Nephron progenitor cell (in vitro differentiated cells): ENCODE data around the gene ADRB2.

Source experiments
- DNase-seq: peaks from one replicate; pipeline ENCODE4 v3.0.0; 2021
- H3K27ac Mint-ChIP-seq: 2 replicates; pipeline ENCODE4 v1.8.0; 2021; ENCODE audit warnings: mild to moderate bottlenecking, moderate library complexity, mixed read lengths
- H3K27me3 Mint-ChIP-seq: 2 replicates; pipeline ENCODE4 v1.8.0; 2021; ENCODE audit warnings: mild to moderate bottlenecking, low read depth, mixed read lengths; ENCODE audit not compliant: poor library complexity
- H3K36me3 Mint-ChIP-seq: 2 replicates; pipeline ENCODE4 v1.8.0; 2021; ENCODE audit warnings: low read depth, mixed read lengths
- H3K4me1 Mint-ChIP-seq: 2 replicates; pipeline ENCODE4 v1.8.0; 2021; ENCODE audit warnings: mixed read lengths
- H3K4me3 Mint-ChIP-seq: 2 replicates; pipeline ENCODE4 v1.8.0; 2021; ENCODE audit warnings: mild to moderate bottlenecking, moderate library complexity, mixed read lengths
- H3K9me3 Mint-ChIP-seq: 2 replicates; pipeline ENCODE4 v1.8.0; 2021; ENCODE audit warnings: mild to moderate bottlenecking, moderate library complexity, mixed read lengths
- TF ChIP-seq, protein P1 (sequence below): fragments of 200-600 bp; sonication (generic); IDR thresholded peaks from 2 replicates; pipeline ENCODE4 v1.5.0; 2021; ENCODE audit warnings: antibody characterized with exemption

The ADRB2 gene

DNA sequence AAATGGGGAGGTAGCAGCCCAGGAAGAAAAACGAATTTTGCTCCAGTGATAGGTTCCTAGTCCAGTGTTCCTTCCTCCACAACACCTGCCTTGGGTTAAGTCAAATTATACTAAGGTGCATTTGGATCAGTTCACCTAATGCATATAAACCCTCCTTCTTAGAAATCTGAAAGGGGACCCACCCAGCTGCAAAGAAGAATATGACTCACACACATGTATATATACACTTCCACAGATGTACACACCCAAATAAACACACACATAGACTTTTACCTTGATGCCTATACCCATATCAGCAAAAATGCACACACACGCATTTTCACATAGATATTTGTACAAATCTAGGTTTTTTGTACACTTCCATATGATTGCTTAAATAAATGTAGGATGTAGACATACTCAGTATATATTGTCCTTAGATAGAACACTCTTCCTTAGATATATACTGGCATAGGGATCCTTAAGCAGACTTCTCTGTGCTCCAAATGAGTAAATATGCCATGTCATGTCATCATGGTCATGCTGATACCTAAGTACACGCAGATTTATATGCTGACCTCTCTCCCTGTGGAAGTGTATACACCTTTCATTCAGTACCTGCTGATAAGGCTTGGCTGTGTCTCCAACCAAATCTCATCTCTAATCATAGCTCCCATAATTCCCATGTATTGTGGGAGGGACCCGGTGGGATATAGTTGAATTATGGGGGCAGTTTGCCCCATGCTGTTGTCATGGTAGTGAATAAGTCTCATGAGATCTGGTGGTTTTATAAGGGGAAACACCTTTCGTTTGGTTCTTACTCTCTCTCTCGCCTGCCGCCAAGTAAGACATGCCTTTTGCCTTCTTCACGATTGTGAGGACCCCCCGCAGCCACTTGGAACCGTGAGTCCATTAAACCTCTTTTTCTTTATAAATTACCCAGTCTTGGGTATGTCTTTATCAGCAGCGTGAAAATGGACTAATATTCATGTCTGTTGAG is 10.2 kb downstream of the ADRB2 start:
- TF ChIP-seq, protein P1, sequence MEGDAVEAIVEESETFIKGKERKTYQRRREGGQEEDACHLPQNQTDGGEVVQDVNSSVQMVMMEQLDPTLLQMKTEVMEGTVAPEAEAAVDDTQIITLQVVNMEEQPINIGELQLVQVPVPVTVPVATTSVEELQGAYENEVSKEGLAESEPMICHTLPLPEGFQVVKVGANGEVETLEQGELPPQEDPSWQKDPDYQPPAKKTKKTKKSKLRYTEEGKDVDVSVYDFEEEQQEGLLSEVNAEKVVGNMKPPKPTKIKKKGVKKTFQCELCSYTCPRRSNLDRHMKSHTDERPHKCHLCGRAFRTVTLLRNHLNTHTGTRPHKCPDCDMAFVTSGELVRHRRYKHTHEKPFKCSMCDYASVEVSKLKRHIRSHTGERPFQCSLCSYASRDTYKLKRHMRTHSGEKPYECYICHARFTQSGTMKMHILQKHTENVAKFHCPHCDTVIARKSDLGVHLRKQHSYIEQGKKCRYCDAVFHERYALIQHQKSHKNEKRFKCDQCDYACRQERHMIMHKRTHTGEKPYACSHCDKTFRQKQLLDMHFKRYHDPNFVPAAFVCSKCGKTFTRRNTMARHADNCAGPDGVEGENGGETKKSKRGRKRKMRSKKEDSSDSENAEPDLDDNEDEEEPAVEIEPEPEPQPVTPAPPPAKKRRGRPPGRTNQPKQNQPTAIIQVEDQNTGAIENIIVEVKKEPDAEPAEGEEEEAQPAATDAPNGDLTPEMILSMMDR, result no peak
- Mint-ChIP-seq H3K27me3 (peaks cover 26% of the 10 kb centered on the region), H3K27ac (no peak overlapping the region), H3K9me3 (no peaks in the 10 kb centered on the region), H3K4me1 (no peaks in the 10 kb centered on the region), H3K4me3 (no peak overlapping the region), H3K36me3 (no peaks in the 10 kb centered on the region)
- no peak for DNase-seq

DNA sequence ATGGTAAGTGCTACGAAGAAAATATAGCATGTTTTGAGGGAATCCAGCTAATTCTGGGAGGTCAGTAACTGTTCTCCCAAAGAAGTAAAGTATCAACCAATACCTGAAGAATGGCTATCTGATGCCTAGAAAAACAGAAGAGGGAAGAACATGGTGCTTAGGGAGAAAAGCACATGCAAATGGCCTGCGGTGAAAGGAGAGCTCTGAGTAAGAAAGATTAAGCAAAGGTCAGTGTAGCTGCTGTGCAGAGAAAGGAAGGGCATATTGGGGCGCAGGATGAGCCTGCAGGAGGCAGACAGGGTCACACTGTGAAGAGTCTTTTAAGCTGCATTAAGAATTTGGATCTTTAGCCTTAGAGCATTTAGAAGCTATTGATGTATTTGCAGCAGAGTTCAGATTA is 11.0 kb downstream of the ADRB2 start:
- peaks cover 25% of the 10 kb centered on the region for H3K27me3 Mint-ChIP-seq
- H3K27ac Mint-ChIP-seq, result no peak overlapping the region
- no peaks in the 10 kb centered on the region for H3K36me3 Mint-ChIP-seq
- H3K4me3 Mint-ChIP-seq, result no peak overlapping the region
- DNase-seq, result no peak
- TF ChIP-seq, protein P1, result no peak
- no peaks in the 10 kb centered on the region for H3K9me3 Mint-ChIP-seq
- H3K4me1 Mint-ChIP-seq, result no peaks in the 10 kb centered on the region

DNA sequence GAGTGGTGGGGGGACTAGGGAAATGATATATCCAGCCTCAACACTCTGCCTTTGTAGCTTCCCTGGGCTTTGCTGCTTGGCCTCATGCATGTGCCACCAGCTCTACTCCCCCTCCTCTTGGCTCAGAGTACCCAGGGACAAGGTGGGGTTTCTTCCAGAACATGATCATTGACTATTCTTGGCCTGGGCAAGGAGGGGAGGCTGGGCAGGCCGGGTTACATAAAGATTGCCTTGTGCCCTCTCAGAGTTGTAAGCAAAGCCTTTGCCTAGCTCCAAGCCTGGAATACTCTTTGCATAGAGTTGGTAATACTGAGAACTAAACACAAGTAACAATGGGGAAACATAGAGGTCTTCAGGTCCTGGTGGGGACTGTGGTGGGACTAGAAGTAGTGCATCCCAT is 11.9 kb downstream of the ADRB2 start:
- H3K36me3 Mint-ChIP-seq, result no peaks in the 10 kb centered on the region
- no peaks in the 10 kb centered on the region for H3K4me1 Mint-ChIP-seq
- H3K27me3 Mint-ChIP-seq, result peaks cover 21% of the 10 kb centered on the region
- no peak overlapping the region for H3K4me3 Mint-ChIP-seq
- no peak for DNase-seq
- no peak overlapping the region for H3K27ac Mint-ChIP-seq
- H3K9me3 Mint-ChIP-seq, result no peaks in the 10 kb centered on the region
- TF ChIP-seq, protein P1, result no peak

DNA sequence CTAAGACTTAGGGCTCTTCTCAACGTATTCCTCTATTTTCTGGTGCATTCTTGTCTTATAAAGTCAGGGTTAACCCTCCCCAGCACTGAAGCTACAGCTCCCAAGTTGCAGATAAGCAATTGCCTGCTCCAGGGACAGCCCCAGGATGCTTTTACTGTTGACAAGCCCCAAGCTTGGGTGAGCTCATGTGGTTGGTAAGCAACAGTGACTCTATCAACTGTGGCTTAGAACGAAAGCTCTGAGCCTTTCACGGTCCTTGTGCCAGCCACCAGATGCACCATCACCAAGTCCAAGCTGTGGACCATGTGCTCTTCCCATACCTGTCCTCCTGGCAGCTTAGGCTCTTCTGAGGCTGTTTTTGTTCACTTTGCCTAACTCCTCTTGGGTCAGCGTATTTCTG is 13.5 kb downstream of the ADRB2 start:
- H3K4me1 Mint-ChIP-seq, result no peaks in the 10 kb centered on the region
- TF ChIP-seq, protein P1, result no peak
- H3K9me3 Mint-ChIP-seq, result no peaks in the 10 kb centered on the region
- H3K4me3 Mint-ChIP-seq, result no peak overlapping the region
- no peaks in the 10 kb centered on the region for H3K36me3 Mint-ChIP-seq
- DNase-seq, result no peak
- H3K27ac Mint-ChIP-seq, result no peak overlapping the region
- H3K27me3 Mint-ChIP-seq, result peaks cover 19% of the 10 kb centered on the region

DNA sequence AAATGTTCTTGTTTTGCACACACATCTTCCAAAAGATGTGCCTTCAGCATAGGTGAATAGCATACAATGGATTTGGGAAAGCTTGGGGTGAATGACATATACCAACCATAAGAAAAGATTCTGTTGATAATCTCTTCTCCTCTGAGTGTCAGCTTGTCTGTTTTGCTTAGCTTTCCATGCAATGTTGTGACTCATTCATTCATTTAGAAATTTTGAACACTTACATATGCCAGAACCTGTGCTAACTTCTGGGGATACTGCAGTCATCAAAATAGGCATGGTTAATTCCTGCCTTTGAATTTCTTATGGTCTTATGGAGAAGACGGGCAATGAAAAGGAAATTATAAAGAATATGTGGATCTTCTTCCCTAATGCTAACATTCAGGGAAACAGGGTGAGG is 14.1 kb downstream of the ADRB2 start:
- Mint-ChIP-seq H3K27me3 (peaks cover 19% of the 10 kb centered on the region), H3K36me3 (no peaks in the 10 kb centered on the region), H3K4me3 (no peak overlapping the region), H3K27ac (no peak overlapping the region), H3K9me3 (no peaks in the 10 kb centered on the region), H3K4me1 (no peaks in the 10 kb centered on the region)
- DNase-seq, result no peak
- TF ChIP-seq, protein P1, result no peak

DNA sequence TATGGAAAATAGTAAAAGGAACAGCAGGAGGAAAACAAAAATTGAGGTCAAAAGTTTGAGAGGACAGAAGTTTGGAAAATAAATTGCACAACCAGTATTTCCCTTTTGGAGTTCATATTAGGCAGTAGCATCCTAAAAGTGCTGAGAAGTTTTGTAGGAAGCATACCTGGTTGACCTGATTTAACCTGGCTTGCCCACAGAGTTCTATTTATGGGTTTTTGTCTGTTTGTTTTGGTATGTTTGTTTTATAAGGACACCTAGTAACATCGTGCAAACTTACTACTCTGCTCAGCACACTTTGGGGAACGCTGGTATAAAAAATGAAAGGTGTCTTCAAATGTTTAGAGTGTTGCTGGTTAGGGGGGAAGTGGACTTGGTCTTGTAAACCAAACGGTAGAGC is 15.1 kb downstream of the ADRB2 start:
- H3K27me3 Mint-ChIP-seq, result peaks cover 19% of the 10 kb centered on the region

More for the DNA sequence above, 15.1 kb downstream of the ADRB2 start:
- Mint-ChIP-seq H3K4me1 (no peaks in the 10 kb centered on the region), H3K27ac (no peak overlapping the region), H3K4me3 (no peak overlapping the region), H3K9me3 (no peaks in the 10 kb centered on the region), H3K36me3 (no peaks in the 10 kb centered on the region)
- TF ChIP-seq, protein P1, result no peak
- DNase-seq, result no peak
